GM12878 (cell line): Measurements from ENCODE around the gene GMDS. TPM values are rescaled to one million over a fixed set of nuclear protein-coding genes. Genes with fewer than 3 reads are reported as not detected.

ENCODE experiments used
- ATF7 ChIP-seq: fragments of 450-650 bp; IDR thresholded peaks from 2 replicates; pipeline ENCODE4 v1.6.1; 2016; ENCODE audit warnings: low read depth, mild to moderate bottlenecking
- CBFB ChIP-seq: IDR thresholded peaks from 2 replicates; pipeline ENCODE4 v1.6.1; 2016; ENCODE audit warnings: antibody characterized with exemption, low read depth
- DPF2 ChIP-seq: fragments of 450-650 bp; IDR thresholded peaks from 2 replicates; pipeline ENCODE4 v1.6.1; 2017; ENCODE audit warnings: mild to moderate bottlenecking
- FOXK2 ChIP-seq: fragments of 450-650 bp; IDR thresholded peaks from 2 replicates; pipeline ENCODE4 v1.6.1; 2017; ENCODE audit warnings: mild to moderate bottlenecking, moderate library complexity
- HDAC6 ChIP-seq: fragments of 200-600 bp; sonication (generic); IDR thresholded peaks from one replicate; pipeline ENCODE4 v1.8.0; 2017; ENCODE audit warnings: antibody characterized with exemption; ENCODE audit not compliant: unreplicated experiment
- JUNB ChIP-seq: IDR thresholded peaks from 2 replicates; pipeline ENCODE4 v1.6.1; 2016; ENCODE audit warnings: antibody characterized with exemption, mild to moderate bottlenecking
- JUND ChIP-seq: IDR thresholded peaks from 2 replicates; pipeline ENCODE4 v1.6.1; 2012; ENCODE audit warnings: low read depth, mild to moderate bottlenecking, low read length, improper control_type of control experiment, moderate library complexity
- LARP7 ChIP-seq: fragments of 450-650 bp; IDR thresholded peaks from 2 replicates; pipeline ENCODE4 v1.6.1; 2017; ENCODE audit warnings: mild to moderate bottlenecking
- MTA2 ChIP-seq: fragments of 450-650 bp; IDR thresholded peaks from 2 replicates; pipeline ENCODE4 v1.6.1; 2016; ENCODE audit warnings: low read depth, mild to moderate bottlenecking, moderate library complexity
- MYB ChIP-seq: fragments of 150-350 bp; IDR thresholded peaks from 2 replicates; pipeline ENCODE4 v1.6.1; 2014; ENCODE audit warnings: mild to moderate bottlenecking, low read depth, low read length, borderline replicate concordance
- NR2C2 ChIP-seq: IDR thresholded peaks from 2 replicates; pipeline ENCODE4 v1.6.1; 2011; ENCODE audit warnings: borderline replicate concordance, low read depth; ENCODE audit not compliant: control insufficient read depth, insufficient read length
- NR2F1 ChIP-seq: fragments of 450-650 bp; conservative IDR thresholded peaks from 2 replicates; pipeline ENCODE4 v1.6.1; 2017; ENCODE audit warnings: mild to moderate bottlenecking
- POU2F2 ChIP-seq: IDR thresholded peaks from 3 replicates; pipeline ENCODE4 v1.6.1; 2011; ENCODE audit warnings: low read depth, mild to moderate bottlenecking, low read length, borderline replicate concordance
- RAD21 ChIP-seq: IDR thresholded peaks from 2 replicates; pipeline ENCODE4 v1.6.1; 2011; ENCODE audit warnings: mild to moderate bottlenecking, low read depth, low read length, moderate library complexity; ENCODE audit not compliant: insufficient read depth
- RAD51 ChIP-seq: fragments of 450-650 bp; IDR thresholded peaks from 2 replicates; pipeline ENCODE4 v1.6.1; 2016; ENCODE audit warnings: moderate library complexity, mild to moderate bottlenecking, inconsistent platforms
- RELA ChIP-seq: fragments of 450-650 bp; IDR thresholded peaks from 2 replicates; pipeline ENCODE4 v1.8.0; 2014; ENCODE audit warnings: borderline replicate concordance; ENCODE audit not compliant: partially characterized antibody
- RFX5 ChIP-seq: IDR thresholded peaks from 2 replicates; pipeline ENCODE4 v1.6.1; 2011; ENCODE audit warnings: low read depth, low read length, improper control_type of control experiment
- SIX5 ChIP-seq: IDR thresholded peaks from 2 replicates; pipeline ENCODE4 v1.6.1; 2011; ENCODE audit warnings: mild to moderate bottlenecking, low read depth, low read length, moderate library complexity; ENCODE audit not compliant: severe bottlenecking
- SMC3 ChIP-seq: IDR thresholded peaks from 2 replicates; pipeline ENCODE4 v1.6.1; 2011; ENCODE audit warnings: low read length, improper control_type of control experiment, borderline replicate concordance
- TARDBP ChIP-seq: IDR thresholded peaks from 2 replicates; pipeline ENCODE4 v1.6.1; 2016; ENCODE audit warnings: borderline replicate concordance
- TCF7 ChIP-seq: IDR thresholded peaks from 2 replicates; pipeline ENCODE4 v1.6.1; 2014; ENCODE audit warnings: antibody characterized with exemption, borderline replicate concordance
- polyA plus RNA-seq, 11 experiments: library from polyadenylated mRNA; depleted of rRNA in 4 of 11; unstranded in 6 of 11; stranded (reverse) in 5 of 11; fragments of >200 nt; fragmentation: Nextera tagmentation in 4 of 11; fragmentation: Illumina TruSeq in 1 of 11; extraction: Ambion mirVana in 4 of 11; extraction: Trizol in 1 of 11; gene quantifications; 1 replicate in 1 of 11; 2 replicates in 10 of 11; pipeline versions ENCODE4 v1.2.1 to v1.2.3, GENCODE V29; 2011 to 2016; ENCODE audit warnings: inconsistent platforms in 2 of 11, missing spikeins in 2 of 11, low read depth in 1 of 11
- total RNA-seq, 4 experiments: library from RNA; depleted of rRNA in 3 of 4; stranded (reverse); fragments of >200 nt in 3 of 4; fragmentation: Illumina TruSeq in 1 of 4; extraction: Trizol in 1 of 4; gene quantifications; 2 replicates each; pipeline versions ENCODE4 v1.2.1 to v1.2.3, GENCODE V29; 2013 to 2021
- TF ChIP-seq, protein P1 (sequence below): fragments of 450-650 bp; IDR thresholded peaks from 2 replicates; pipeline ENCODE4 v1.6.1; 2017; ENCODE audit warnings: antibody characterized with exemption, mild to moderate bottlenecking, moderate library complexity
- TF ChIP-seq, protein P2 (sequence below): fragments of 450-650 bp; IDR thresholded peaks from 2 replicates; pipeline ENCODE4 v1.6.1; 2016; ENCODE audit warnings: mild to moderate bottlenecking
- TF ChIP-seq, protein P3 (sequence below): fragments of 450-650 bp; IDR thresholded peaks from 2 replicates; pipeline ENCODE4 v1.6.1; 2018; ENCODE audit warnings: borderline replicate concordance, mild to moderate bottlenecking; ENCODE audit not compliant: partially characterized antibody
- TF ChIP-seq, protein P4 (sequence below): fragments of 150-350 bp; IDR thresholded peaks from 2 replicates; pipeline ENCODE4 v1.6.1; 2014; ENCODE audit warnings: mild to moderate bottlenecking, low read depth, low read length

GMDS gene
- total and polyA plus RNA-seq, 10 of the 15 experiments (the other 5 are each of a cell fraction or from before 2014, with no cell fraction given): 0.61 to 53.8 (median 29.3) TPM

DNA sequence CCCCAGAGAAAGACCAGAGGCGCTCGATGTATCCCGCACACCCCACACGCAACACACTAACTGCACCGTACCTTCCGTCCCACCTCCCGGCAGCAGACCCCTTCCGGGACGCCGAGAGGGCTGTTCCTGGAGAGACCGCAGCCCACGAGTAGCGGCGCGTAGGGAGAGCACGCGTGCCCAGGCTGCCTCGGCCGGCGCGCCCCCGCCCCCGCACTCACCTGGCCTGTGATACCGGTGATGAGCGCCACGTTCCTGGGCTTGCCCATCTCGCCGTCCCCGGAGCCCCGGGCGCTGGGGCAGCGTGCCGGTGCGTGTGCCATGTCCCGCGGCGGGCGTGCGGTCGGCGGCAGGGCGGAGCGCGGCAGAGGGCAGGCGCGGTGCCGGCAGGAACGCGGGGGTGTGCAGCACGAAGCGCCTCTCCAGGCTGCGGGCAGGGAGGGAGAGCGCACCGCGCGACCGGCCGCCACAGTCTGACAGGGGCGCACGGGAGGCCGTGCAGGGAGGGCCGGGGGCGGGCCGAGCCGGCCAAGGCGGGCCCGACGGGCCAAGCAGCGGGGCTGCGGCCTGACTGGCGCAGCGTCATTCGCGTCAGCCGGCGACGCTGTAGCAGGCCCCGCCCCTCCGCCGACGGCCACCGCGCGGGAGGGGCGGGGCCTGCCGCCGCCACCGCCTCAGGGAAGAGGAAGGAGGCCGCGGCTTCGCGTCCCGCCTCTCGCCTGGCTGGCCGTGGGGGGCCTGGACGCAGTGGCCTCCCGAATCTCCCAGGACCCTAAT lies at the start of gene GMDS (continued):
- TF ChIP-seq HDAC6 (peak; percentile 87), LARP7 (peak; percentile 99; the same call in 1 of the 2 replicates), NR2C2 (no peak), RELA (peak; percentile 32), CBFB (no peak), JUND (no peak; the same call in 1 of the 2 replicates), RAD51 (no peak), SIX5 (no peak), NR2F1 (no peak), RAD21 (no peak), JUNB (no peak), DPF2 (peak; percentile 92; the same call in 1 of the 2 replicates), MTA2 (no peak), RFX5 (peak; percentile 48; the same call in 1 of the 2 replicates), FOXK2 (no peak), TARDBP (no peak), ATF7 (no peak), POU2F2 (no peak), SMC3 (no peak; the same call in 1 of the 2 replicates), MYB (no peak), TCF7 (no peak)
- TF ChIP-seq, protein P1, sequence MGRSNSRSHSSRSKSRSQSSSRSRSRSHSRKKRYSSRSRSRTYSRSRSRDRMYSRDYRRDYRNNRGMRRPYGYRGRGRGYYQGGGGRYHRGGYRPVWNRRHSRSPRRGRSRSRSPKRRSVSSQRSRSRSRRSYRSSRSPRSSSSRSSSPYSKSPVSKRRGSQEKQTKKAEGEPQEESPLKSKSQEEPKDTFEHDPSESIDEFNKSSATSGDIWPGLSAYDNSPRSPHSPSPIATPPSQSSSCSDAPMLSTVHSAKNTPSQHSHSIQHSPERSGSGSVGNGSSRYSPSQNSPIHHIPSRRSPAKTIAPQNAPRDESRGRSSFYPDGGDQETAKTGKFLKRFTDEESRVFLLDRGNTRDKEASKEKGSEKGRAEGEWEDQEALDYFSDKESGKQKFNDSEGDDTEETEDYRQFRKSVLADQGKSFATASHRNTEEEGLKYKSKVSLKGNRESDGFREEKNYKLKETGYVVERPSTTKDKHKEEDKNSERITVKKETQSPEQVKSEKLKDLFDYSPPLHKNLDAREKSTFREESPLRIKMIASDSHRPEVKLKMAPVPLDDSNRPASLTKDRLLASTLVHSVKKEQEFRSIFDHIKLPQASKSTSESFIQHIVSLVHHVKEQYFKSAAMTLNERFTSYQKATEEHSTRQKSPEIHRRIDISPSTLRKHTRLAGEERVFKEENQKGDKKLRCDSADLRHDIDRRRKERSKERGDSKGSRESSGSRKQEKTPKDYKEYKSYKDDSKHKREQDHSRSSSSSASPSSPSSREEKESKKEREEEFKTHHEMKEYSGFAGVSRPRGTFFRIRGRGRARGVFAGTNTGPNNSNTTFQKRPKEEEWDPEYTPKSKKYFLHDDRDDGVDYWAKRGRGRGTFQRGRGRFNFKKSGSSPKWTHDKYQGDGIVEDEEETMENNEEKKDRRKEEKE: no peak
- TF ChIP-seq, protein P2, sequence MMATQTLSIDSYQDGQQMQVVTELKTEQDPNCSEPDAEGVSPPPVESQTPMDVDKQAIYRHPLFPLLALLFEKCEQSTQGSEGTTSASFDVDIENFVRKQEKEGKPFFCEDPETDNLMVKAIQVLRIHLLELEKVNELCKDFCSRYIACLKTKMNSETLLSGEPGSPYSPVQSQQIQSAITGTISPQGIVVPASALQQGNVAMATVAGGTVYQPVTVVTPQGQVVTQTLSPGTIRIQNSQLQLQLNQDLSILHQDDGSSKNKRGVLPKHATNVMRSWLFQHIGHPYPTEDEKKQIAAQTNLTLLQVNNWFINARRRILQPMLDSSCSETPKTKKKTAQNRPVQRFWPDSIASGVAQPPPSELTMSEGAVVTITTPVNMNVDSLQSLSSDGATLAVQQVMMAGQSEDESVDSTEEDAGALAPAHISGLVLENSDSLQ: no peak
- TF ChIP-seq, protein P3, sequence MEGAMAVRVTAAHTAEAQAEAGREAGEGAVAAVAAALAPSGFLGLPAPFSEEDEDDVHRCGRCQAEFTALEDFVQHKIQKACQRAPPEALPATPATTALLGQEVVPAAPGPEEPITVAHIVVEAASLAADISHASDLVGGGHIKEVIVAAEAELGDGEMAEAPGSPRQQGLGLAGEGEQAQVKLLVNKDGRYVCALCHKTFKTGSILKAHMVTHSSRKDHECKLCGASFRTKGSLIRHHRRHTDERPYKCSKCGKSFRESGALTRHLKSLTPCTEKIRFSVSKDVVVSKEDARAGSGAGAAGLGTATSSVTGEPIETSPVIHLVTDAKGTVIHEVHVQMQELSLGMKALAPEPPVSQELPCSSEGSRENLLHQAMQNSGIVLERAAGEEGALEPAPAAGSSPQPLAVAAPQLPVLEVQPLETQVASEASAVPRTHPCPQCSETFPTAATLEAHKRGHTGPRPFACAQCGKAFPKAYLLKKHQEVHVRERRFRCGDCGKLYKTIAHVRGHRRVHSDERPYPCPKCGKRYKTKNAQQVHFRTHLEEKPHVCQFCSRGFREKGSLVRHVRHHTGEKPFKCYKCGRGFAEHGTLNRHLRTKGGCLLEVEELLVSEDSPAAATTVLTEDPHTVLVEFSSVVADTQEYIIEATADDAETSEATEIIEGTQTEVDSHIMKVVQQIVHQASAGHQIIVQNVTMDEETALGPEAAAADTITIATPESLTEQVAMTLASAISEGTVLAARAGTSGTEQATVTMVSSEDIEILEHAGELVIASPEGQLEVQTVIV: no peak
- TF ChIP-seq, protein P4, sequence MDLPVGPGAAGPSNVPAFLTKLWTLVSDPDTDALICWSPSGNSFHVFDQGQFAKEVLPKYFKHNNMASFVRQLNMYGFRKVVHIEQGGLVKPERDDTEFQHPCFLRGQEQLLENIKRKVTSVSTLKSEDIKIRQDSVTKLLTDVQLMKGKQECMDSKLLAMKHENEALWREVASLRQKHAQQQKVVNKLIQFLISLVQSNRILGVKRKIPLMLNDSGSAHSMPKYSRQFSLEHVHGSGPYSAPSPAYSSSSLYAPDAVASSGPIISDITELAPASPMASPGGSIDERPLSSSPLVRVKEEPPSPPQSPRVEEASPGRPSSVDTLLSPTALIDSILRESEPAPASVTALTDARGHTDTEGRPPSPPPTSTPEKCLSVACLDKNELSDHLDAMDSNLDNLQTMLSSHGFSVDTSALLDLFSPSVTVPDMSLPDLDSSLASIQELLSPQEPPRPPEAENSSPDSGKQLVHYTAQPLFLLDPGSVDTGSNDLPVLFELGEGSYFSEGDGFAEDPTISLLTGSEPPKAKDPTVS: no peak
